ENCODE results near the gene HERC2. TPM values are rescaled to one million over a fixed set of nuclear protein-coding genes. Genes with fewer than 3 reads are reported as not detected.
A peak's percentile ranks its signal among the peaks of the same experiment; 100 is the strongest.
"Not testable (repeated sequence)": the region's sequence is repeated elsewhere in the genome, so short reads cannot be mapped to it uniquely, and the experiment has no call there.

Gene HERC2, protein sequence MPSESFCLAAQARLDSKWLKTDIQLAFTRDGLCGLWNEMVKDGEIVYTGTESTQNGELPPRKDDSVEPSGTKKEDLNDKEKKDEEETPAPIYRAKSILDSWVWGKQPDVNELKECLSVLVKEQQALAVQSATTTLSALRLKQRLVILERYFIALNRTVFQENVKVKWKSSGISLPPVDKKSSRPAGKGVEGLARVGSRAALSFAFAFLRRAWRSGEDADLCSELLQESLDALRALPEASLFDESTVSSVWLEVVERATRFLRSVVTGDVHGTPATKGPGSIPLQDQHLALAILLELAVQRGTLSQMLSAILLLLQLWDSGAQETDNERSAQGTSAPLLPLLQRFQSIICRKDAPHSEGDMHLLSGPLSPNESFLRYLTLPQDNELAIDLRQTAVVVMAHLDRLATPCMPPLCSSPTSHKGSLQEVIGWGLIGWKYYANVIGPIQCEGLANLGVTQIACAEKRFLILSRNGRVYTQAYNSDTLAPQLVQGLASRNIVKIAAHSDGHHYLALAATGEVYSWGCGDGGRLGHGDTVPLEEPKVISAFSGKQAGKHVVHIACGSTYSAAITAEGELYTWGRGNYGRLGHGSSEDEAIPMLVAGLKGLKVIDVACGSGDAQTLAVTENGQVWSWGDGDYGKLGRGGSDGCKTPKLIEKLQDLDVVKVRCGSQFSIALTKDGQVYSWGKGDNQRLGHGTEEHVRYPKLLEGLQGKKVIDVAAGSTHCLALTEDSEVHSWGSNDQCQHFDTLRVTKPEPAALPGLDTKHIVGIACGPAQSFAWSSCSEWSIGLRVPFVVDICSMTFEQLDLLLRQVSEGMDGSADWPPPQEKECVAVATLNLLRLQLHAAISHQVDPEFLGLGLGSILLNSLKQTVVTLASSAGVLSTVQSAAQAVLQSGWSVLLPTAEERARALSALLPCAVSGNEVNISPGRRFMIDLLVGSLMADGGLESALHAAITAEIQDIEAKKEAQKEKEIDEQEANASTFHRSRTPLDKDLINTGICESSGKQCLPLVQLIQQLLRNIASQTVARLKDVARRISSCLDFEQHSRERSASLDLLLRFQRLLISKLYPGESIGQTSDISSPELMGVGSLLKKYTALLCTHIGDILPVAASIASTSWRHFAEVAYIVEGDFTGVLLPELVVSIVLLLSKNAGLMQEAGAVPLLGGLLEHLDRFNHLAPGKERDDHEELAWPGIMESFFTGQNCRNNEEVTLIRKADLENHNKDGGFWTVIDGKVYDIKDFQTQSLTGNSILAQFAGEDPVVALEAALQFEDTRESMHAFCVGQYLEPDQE (N-terminal part only)
- 57.9 and 69.2 TPM in 2 replicates for total RNA-seq (2021)
- long read RNA-seq, partial matches to known transcripts = 89 of 117 reads
- long read RNA-seq, other reads (novel, unspliced or antisense) = 25 of 117 reads

DNA sequence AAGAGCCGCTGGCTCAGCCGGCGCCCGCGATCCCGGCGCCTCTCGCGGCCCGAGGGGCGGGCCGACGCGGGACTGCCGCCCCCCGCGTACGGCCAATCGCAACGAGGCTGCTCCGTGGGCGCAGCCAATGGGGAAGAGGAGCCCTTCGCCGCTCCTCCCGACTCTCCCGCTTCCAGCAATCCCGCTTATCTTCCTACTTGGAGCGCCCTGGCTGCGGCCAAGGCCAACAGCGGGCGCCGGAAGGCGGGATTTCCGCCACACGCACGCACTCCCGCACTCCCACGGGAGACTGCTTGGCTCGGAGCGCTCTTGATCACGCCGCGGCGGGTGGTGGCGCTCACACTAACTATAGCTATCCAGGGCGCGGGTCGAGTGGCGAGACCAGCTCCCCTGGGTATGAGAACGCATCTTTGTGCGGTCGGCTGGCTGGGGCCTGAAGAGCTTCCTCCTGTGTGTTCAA lies at the start of gene HERC2:
HERC2 (minus strand) TSS at position 51 of the 460 bp plus-strand sequence. CDS start 746 bp downstream, outside the sequence.
- not testable (repeated sequence) for H3K79me2 ChIP-seq (ENCODE audit: insufficient read depth, low read length); H2BK20ac ChIP-seq (ENCODE audit: low read depth, low read length, poor library complexity, severe bottlenecking); H3T11ph ChIP-seq (ENCODE audit: low read length); H3K9me3 ChIP-seq (ENCODE audit: control insufficient read depth, low read depth, low read length); H3K9me3 Mint-ChIP-seq; DNase-seq; H2BK12ac ChIP-seq (ENCODE audit: insufficient read length, low read depth, low read length); H3K23ac ChIP-seq (ENCODE audit: insufficient read length, low read depth, low read length); H3K4me2 ChIP-seq (ENCODE audit: insufficient read depth, insufficient read length, low read length); H3K27me3 Mint-ChIP-seq (ENCODE audit: low read depth); H3K4me1 ChIP-seq (ENCODE audit: insufficient read depth, low read length); H4K20me1 ChIP-seq (ENCODE audit: control insufficient read depth, insufficient read depth, insufficient read length); H3K23me2 ChIP-seq (ENCODE audit: insufficient read length, low read depth, low read length, poor library complexity, severe bottlenecking); H4K91ac ChIP-seq (ENCODE audit: insufficient read length, low read depth, low read length); H4K5ac ChIP-seq (ENCODE audit: insufficient read length, low read depth, low read length); H3K4me1 Mint-ChIP-seq; H3K14ac ChIP-seq (ENCODE audit: insufficient read depth, low read length); H3K18ac ChIP-seq (ENCODE audit: insufficient read length, low read depth, low read length); H3K4ac ChIP-seq (ENCODE audit: low read depth, low read length); H4K8ac ChIP-seq (replicated peaks; ENCODE audit: insufficient read length, low read depth, low read length); H2BK15ac ChIP-seq (ENCODE audit: low read depth, low read length); H2AFZ ChIP-seq (ENCODE audit: low read length); H3K56ac ChIP-seq (ENCODE audit: insufficient read length, low read depth, low read length); H2AK5ac ChIP-seq (ENCODE audit: insufficient read length, low read length); H3K79me1 ChIP-seq (ENCODE audit: insufficient read depth, low read depth, low read length, poor library complexity, severe bottlenecking); H2BK120ac ChIP-seq (ENCODE audit: low read depth, low read length, poor library complexity, severe bottlenecking); H3K27me3 ChIP-seq (ENCODE audit: insufficient read depth, low read length); H3K27ac ChIP-seq (ENCODE audit: insufficient read length, low read depth, low read length); H2BK5ac ChIP-seq (ENCODE audit: insufficient read length, low read length)
- Mint-ChIP-seq H3K27ac (peak within 1 kb of the TSS; percentile 83 to 99 (median 92); a peak in 5 of 7 replicates), H3K4me3 (peak within 1 kb of the TSS; percentile 93 to 99), H3K36me3 (ENCODE audit: insufficient read depth in 1 of 3, low read depth in 3 of 3) (peaks cover 10 to 16% (median 13%) of the 10 kb centered on the region in 3 experiments; a peak in 6 of 7 replicates)
- H3K9ac ChIP-seq (ENCODE audit: extremely low read depth, insufficient read length, low read length) = peak within 1 kb of the TSS; percentile 23
- WGBS (ENCODE audit: extremely low coverage, insufficient read length, low lambda C conversion rate) = no CpG with 5 or more reads among the region's 52 CpGs

DNA sequence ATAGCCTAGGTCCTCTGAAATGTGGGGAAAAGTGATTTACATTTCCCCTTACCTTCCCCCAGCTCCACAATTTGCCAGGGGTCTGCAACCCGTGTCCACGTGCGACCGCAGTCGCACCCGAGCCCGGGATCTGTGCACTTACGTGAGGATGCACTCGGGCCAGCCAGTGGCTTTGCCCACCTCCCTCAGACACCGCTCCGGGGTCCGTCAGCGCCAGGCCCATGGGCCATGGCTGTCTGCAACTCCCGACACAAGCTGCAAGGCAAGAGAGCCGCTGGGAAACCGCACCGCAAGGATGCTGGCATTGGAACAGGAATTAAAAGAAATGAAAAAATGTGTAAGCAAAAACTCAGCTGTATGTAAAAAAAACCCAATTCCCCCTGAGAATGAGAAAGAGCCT lies 43.5 kb upstream of the HERC2 start:
- not testable (repeated sequence) for H3K4me1 Mint-ChIP-seq; H2BK12ac ChIP-seq (ENCODE audit: insufficient read length, low read depth, low read length); H3K79me2 ChIP-seq (ENCODE audit: insufficient read depth, low read length); H3K23ac ChIP-seq (ENCODE audit: insufficient read length, low read depth, low read length); H4K5ac ChIP-seq (ENCODE audit: insufficient read length, low read depth, low read length); H3K27ac ChIP-seq (ENCODE audit: insufficient read length, low read depth, low read length); H3K79me1 ChIP-seq (ENCODE audit: insufficient read depth, low read depth, low read length, poor library complexity, severe bottlenecking); H2AFZ ChIP-seq (ENCODE audit: low read length); H2BK20ac ChIP-seq (ENCODE audit: low read depth, low read length, poor library complexity, severe bottlenecking); H3K9me3 ChIP-seq (ENCODE audit: control insufficient read depth, low read depth, low read length); H2BK5ac ChIP-seq (ENCODE audit: insufficient read length, low read length); H3K18ac ChIP-seq (ENCODE audit: insufficient read length, low read depth, low read length); H3K27me3 ChIP-seq (ENCODE audit: insufficient read depth, low read length); H3K36me3 Mint-ChIP-seq (ENCODE audit: insufficient read depth in 1 of 3, low read depth in 3 of 3); H2BK120ac ChIP-seq (ENCODE audit: low read depth, low read length, poor library complexity, severe bottlenecking); H3K9me3 Mint-ChIP-seq; H4K20me1 ChIP-seq (ENCODE audit: control insufficient read depth, insufficient read depth, insufficient read length); H3K9ac ChIP-seq (ENCODE audit: extremely low read depth, insufficient read length, low read length); H3K27me3 Mint-ChIP-seq (ENCODE audit: low read depth); H3K56ac ChIP-seq (ENCODE audit: insufficient read length, low read depth, low read length); H3K14ac ChIP-seq (ENCODE audit: insufficient read depth, low read length); H3K4me3 Mint-ChIP-seq; H3K4ac ChIP-seq (ENCODE audit: low read depth, low read length); H3K4me1 ChIP-seq (ENCODE audit: insufficient read depth, low read length); H2BK15ac ChIP-seq (ENCODE audit: low read depth, low read length); H2AK5ac ChIP-seq (ENCODE audit: insufficient read length, low read length); H4K91ac ChIP-seq (ENCODE audit: insufficient read length, low read depth, low read length); H3K23me2 ChIP-seq (ENCODE audit: insufficient read length, low read depth, low read length, poor library complexity, severe bottlenecking); H3T11ph ChIP-seq (ENCODE audit: low read length); DNase-seq; H4K8ac ChIP-seq (replicated peaks; ENCODE audit: insufficient read length, low read depth, low read length); H3K27ac Mint-ChIP-seq; H3K4me2 ChIP-seq (ENCODE audit: insufficient read depth, insufficient read length, low read length)
- no CpG with 5 or more reads among the region's 17 CpGs for WGBS (ENCODE audit: extremely low coverage, insufficient read length, low lambda C conversion rate)

Data from H9 (cell line).